ENCODE measurements around the gene HEY2.

Gene HEY2

GRCh38 chr6:125743604-125744003 lies 5.8 kb upstream of the HEY2 start:
- H3K27ac ChIP-seq (ENCODE audit: extremely low read depth, low read depth, low read length): no peak overlapping the region
- no peaks in the 10 kb centered on the region for H3K36me3 ChIP-seq (ENCODE audit: control insufficient read depth in 2 of 2, insufficient read depth in 1 of 2, low read length in 2 of 2)
- CTCF ChIA-PET: interaction anchor here (0.6 to 1.0 kb wide), 2 partner anchors 11 to 380 kb away, joined by 3 read pairs; no protein-coding TSS in a partner anchor
- H3K9me3 ChIP-seq (ENCODE audit: control insufficient read depth, insufficient read depth, low read depth, low read length): no peaks in the 10 kb centered on the region
- H3K4me1 ChIP-seq (ENCODE audit: control insufficient read depth, insufficient read depth, low read length): peaks cover 5% of the 10 kb centered on the region; the same call in 1 of the 2 replicates
- POLR2A ChIA-PET: no interaction called here
- TF ChIP-seq ZBTB10 (tag by site-specific recombination; IDR thresholded peaks at IDR 0.05) (no peak), ZNF621 (tag by site-specific recombination; IDR thresholded peaks at IDR 0.05) (no peak), SALL2 (tag by site-specific recombination; IDR thresholded peaks at IDR 0.05; ENCODE audit: borderline replicate concordance) (no peak), ZNF76 (tag by site-specific recombination; IDR thresholded peaks at IDR 0.05; ENCODE audit: borderline replicate concordance, low read depth) (no peak), PATZ1 (tag by site-specific recombination; IDR thresholded peaks at IDR 0.05) (no peak), ZNF10 (tag by site-specific recombination; IDR thresholded peaks at IDR 0.05) (peak; percentile 59; the same call in 1 of the 2 replicates), ZNF585B (tag by site-specific recombination; IDR thresholded peaks at IDR 0.05) (no peak)
- no peak overlapping the region for H3K4me3 ChIP-seq (ENCODE audit: low read depth, low read length)

- Histone ChIP-seq H3K4me1 (ENCODE audit: control insufficient read depth, insufficient read depth, low read length) (peaks cover 5% of the 10 kb centered on the region; the same call in 1 of the 2 replicates), H3K9me3 (ENCODE audit: control insufficient read depth, insufficient read depth, low read depth, low read length) (no peaks in the 10 kb centered on the region), H3K27ac (ENCODE audit: extremely low read depth, low read depth, low read length) (peak overlapping the region; percentile 93; the same call in 1 of the 2 replicates), H3K36me3 (ENCODE audit: control insufficient read depth in 2 of 2, insufficient read depth in 1 of 2, low read length in 2 of 2) (no peaks in the 10 kb centered on the region), H3K4me3 (ENCODE audit: low read depth, low read length) (no peak overlapping the region)
- ChIA-PET CTCF (interaction anchor here (0.6 to 1.3 kb wide), 8 partner anchors 17 to 591 kb away, joined by 3 to 4 read pairs (median 3); no protein-coding TSS in a partner anchor), POLR2A (interaction anchor here (0.8 to 1.9 kb wide), 3 partner anchors 18 to 211 kb away, joined by 4 to 5 read pairs (median 4); partner anchors contain the start of gene HINT3)
- TF ChIP-seq ZNF521 (tag by site-specific recombination; IDR thresholded peaks at IDR 0.05) (no peak), PRDM4 (tag by site-specific recombination; IDR thresholded peaks at IDR 0.05) (0 out of 2 replicates have a peak, but pooled peaks have one; percentile 19), KLF8 (tag by site-specific recombination; IDR thresholded peaks at IDR 0.05) (no peak), ZBTB44 (tag by site-specific recombination; IDR thresholded peaks at IDR 0.05) (peak; percentile 72; the same call in 1 of the 2 replicates), ZFP41 (tag by site-specific recombination; IDR thresholded peaks at IDR 0.05; ENCODE audit: borderline replicate concordance) (no peak), ZBTB49 (tag by site-specific recombination; IDR thresholded peaks at IDR 0.05; ENCODE audit: low read depth) (no peak), ZBTB6 (tag by site-specific recombination; IDR thresholded peaks at IDR 0.05) (no peak), ZNF211 (tag by site-specific recombination; IDR thresholded peaks at IDR 0.05; ENCODE audit: low read depth) (no peak), ZBTB48 (tag by site-specific recombination; IDR thresholded peaks at IDR 0.05) (peak; percentile 54; the same call in 1 of the 2 replicates), ZNF394 (tag by site-specific recombination; IDR thresholded peaks at IDR 0.05; ENCODE audit: borderline replicate concordance) (no peak), ZNF335 (tag by site-specific recombination; conservative IDR thresholded peaks at IDR 0.05) (peak; percentile 87), ZNF623 (tag by site-specific recombination; IDR thresholded peaks at IDR 0.05) (no peak), ZNF626 (tag by site-specific recombination; IDR thresholded peaks at IDR 0.05) (no peak)
These were observed 4.0 kb upstream of the HEY2 start for GRCh38 chr6:125745281-125746018.

Measured in HEK293 (cell line).